22Rv1 (cell line): Measurements from ENCODE around the gene MYO5C.

Experiments
- CTCF ChIP-seq: fragments of 450-650 bp; IDR thresholded peaks from 2 replicates; pipeline ENCODE4 v1.5.1; 2017; ENCODE audit warnings: mild to moderate bottlenecking
- ZFX ChIP-seq: fragments of 450-650 bp; IDR thresholded peaks from 2 replicates; pipeline ENCODE4 v1.6.1; 2017; ENCODE audit warnings: antibody characterized with exemption, borderline replicate concordance

- TF ChIP-seq CTCF: no peak
- no peak for TF ChIP-seq ZFX
These were observed 41.2 kb downstream of the MYO5C start for GRCh38 chr15:52254391-52254790.
